T47D (cell line): Measurements from ENCODE around the gene PNKP.
A peak's percentile ranks its signal among the peaks of the same experiment; 100 is the strongest.

Experiments used
- DNase-seq, 2 experiments: peaks; one replicate each; pipeline versions ENCODE4 v3.0.0 to v3.0.0-alpha.2; 2011 to 2012; ENCODE audit warnings: low read depth in 1 of 2, low spot score in 1 of 2
- JUND ChIP-seq: IDR thresholded peaks from 2 replicates; pipeline ENCODE4 v1.6.1; 2012; ENCODE audit warnings: low read depth
- in situ Hi-C: cut with HindIII; loops from 2 replicates; pipeline ENCODE4 v1.10.0; 2016; ENCODE audit warnings: low sequenced_read_pairs, low pct_unique_long_range_greater_than_20kb

PNKP gene

GRCh38 chr19:49851456-49852259 lies 15.7 kb downstream of the PNKP start:
- TF ChIP-seq JUND: no peak
- in situ Hi-C loops: no loop called here
- peak in 1 of 2 experiments; percentile 45 for DNase-seq

DNA sequence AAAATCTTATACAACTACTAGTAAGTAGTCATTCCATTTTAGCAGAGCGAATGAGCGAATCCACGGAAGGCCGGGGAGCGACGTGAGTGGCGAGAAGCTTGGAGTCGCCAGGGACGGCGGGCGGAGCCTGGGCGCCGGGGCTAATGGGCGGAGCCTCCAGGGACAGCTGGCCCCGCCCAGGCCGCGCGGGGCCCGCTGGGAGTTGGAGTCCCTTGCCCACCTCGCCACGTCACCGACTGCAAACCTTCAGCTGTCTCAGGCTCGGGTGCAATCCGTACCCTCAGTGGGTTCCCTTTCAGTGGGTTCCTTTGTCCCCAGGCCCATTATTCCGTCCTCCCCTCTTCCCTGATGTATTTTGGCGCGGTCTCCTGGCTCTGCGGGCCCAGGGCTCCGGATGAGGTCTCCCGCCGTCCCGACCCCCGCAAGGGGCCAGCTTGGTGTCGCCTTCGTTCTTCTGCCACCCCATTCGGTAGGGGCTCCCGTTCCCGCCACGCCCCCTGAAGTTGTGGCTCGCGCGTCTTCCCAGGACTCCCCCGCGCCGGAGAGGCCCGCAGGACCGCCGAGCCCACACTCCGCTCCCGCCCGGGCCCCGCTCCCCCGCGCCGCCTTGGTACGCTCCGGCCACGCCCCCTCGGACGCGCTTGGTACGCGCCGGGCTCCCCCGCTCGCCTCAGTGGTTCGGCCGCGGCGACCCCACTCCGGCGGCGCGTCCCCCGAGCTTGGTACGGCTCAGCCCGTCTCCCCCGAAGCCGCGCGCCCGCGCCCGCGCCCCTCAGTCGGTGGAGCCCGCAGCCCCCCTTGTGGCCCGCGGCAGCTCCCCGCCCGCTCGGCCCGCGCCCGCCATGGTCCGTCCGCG lies 16.7 kb downstream of the PNKP start, which contains the start of gene PTOV1:
Gene PTOV1, plus strand, starts transcription at position 673 of the 856 bp plus-strand sequence.
- in situ Hi-C loops: no loop called here
- no peak for TF ChIP-seq JUND
- peak; percentile 83 to 94 for DNase-seq

- in situ Hi-C loops: no loop called here
Observed at GRCh38 chr19:49850221-49850486, 17.2 kb downstream of the PNKP start.

DNA sequence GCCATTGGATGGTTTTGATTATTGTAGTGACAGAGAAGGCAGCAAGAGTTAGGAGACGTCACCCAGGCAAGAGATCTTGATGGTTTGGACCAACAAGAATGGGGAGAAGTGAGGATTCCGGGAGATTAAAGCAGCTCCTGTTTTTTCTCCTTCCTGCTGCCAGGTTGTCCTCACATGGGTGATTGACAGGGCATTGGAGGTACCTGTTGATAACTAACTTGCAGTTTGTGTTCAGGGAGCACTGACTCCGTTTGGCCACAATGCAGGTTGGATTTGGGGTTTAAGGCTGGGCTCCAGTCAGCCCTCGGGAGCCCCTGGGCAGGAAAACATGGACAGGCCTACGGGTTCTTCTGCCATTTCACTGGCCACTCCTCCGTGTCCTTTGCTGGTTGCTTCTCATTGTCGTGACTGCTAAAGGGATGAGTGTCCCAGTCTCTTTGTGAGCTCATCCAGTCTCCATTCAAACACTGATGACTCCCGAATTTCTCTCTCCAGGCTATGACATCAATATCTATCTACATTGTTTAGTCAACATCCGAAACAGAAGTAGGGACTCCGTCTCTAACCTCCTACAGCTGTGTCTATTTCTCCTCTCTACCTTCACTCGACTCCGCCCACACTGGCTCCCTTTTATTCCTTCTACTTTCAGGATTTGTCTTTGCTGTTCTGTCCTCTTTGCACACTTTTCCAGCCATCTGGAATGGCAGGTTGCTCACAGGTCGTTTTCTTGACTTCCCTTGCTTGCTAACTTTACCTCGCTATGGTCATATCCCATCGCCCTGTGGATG lies 17.7 kb downstream of the PNKP start:
- TF ChIP-seq JUND: no peak
- DNase-seq: no peak
- in situ Hi-C loops: no loop called here

More at GRCh38 chr19:49850221-49850486, 17.2 kb downstream of the PNKP start:
- no peak for TF ChIP-seq JUND
- DNase-seq: no peak

DNA sequence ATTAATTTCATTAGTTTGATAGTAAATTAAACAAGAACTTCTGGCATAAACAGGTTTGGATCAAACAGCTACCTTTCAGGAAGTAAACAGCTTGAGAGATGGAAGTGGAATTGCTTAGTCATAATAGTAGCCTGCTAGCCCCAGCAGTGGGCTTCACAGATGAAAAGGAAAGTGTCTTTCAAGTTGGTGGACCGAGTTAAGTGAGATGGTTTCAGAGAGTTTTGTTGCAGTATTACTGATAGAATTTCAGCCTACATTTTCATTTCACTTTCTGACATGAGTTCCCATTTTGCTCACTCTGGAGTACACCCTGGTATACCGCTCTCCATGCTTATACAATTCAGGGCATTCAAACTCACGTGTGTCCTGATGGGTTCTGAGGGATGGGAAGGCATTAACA lies 18.4 kb downstream of the PNKP start:
- DNase-seq: no peak
- TF ChIP-seq JUND: no peak
- in situ Hi-C loops: no loop called here

GRCh38 chr19:49847731-49848696 lies 19.4 kb downstream of the PNKP start:
- no peak for TF ChIP-seq JUND
- DNase-seq: no peak
- in situ Hi-C loops: no loop called here

GRCh38 chr19:49846408-49846807 lies 21.0 kb downstream of the PNKP start:
- no peak for DNase-seq
- in situ Hi-C loops: no loop called here
- TF ChIP-seq JUND: no peak

DNA sequence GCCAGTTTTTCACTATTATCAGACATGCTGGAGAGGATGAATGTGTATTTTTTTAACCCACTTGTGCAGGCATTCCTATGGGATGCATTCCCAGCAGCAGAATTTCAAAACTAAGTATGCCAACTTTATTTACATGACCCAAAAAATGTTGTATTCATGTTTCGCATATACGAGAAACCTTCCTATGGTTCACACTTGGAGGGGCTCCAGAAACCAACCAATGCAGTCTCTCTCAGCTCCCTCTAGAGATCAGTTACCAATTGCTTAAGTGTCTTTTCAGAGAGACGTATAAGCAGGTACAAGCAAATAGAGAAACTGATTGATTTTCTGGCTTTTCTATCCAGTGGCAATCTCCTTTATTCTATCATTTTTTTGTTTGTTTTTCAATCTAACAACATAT lies 22.0 kb downstream of the PNKP start:
- in situ Hi-C loops: no loop called here
- no peak for TF ChIP-seq JUND
- no peak for DNase-seq

DNA sequence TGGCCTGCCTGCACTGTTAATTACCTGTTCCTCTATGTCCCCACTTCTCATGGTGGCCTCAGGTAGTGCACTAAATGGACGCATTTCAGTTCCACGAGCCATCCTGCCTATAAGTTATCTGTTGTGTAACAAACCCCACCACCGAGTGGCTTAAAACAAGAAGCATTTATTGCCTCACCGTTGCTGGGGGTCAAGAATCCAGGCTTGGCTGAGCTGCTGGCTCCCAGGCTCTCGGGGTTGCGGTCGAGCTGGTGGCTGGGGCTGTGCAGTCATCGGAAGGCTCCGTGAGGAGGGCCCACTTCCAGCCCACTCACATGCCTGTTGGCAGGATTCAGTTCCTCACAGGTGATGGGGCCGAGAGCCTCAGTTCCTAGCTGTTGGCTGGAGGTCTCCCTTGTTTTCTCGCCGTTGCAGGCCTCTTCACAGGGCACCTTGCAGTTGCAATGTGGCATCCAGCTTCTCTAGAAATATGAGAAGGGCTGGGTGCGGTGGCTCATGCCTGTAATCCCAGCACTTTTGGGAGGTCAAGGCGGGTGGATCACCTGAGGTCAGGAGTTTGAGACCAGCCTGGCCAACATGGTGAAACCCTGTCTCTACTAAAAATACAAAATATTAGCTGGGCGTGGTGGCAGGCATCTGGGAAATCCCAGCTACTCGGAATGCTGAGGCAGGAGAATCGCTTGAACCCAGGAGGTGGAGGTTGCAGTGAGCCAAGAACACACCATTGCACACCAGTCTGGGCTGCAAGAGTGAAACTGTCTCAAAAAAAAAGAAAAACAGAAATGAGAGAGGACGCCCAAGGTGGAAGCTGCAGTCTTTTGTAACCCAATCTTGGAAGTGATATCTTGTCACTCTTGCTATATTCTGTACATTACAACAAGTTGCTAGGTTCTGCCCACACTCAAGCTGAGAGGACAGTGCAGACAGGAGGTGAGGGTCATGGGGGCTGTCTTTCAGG lies 23.0 kb downstream of the PNKP start:
- TF ChIP-seq JUND: no peak
- DNase-seq: no peak
- in situ Hi-C loops: no loop called here

DNA sequence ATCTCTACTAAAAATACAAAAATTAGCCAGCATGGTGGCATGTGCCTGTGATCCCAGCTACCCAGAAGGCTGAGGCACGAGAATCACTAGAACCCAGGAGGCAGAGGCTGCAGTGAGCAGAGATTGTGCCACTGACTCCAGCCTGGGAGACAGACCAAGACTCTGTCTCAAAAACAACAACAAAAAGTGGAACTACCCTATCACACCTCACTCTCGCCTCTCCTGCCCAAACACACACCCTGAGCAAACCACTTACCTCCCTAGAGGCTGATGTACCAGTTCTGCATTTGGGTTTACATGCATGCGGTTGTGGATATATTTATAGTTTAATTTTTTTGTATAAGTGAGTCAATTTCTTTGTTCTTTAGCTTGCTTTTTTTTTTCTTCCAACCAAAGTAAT lies 24.1 kb downstream of the PNKP start:
- no peak for DNase-seq
- in situ Hi-C loops: no loop called here
- no peak for TF ChIP-seq JUND
